ENCODE data around the gene FGF3.

Gene FGF3

DNA sequence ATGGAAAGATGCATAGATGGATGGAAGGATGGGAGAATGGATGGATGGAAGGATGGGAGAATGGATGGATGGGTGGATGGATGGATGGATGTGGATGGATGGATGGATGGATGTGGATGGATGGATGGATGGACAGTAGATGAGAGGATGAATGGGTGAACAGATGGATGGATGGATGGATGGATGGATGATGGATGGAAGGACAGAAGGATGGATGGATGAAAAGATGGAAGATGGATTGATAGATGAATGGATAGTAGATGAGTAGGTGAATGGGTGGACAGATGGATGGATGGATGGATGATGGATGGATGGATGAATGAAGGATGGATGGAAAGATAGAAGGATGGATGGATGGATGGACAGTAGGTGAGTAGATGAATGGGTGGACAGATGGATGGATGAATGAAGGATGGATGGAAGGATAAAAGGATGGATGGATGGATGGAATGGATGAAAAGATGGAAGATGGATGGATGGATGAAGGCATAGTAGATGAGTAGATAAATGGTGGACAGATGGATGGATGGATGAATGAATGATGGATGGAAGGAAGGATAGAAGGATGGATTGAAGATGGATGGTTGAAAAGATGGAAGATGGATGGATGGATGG lies 15.5 kb downstream of the FGF3 start:
- no peak for DNase-seq (ENCODE audit: low spot score)

DNA sequence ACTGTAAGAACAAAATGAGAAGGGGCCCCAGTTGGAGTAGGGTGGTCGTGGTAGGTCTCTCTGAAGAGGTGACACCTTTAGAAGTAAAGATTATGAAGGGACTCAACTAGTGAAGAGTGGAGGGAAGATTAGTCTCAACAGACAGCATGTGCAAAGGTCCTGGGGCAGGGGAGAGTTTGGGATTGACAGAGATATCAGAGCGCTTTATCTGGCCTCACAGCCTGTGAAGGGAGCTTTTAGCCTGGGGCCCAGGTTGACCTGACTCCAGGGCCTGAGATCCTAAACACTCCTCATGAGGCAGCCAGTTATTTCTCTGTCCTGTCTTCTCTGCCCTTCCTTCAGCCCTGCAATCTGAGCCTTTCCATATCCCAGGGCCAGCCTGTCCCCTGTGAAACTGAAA lies 16.2 kb downstream of the FGF3 start:
- no peak for DNase-seq (ENCODE audit: low spot score)

DNA sequence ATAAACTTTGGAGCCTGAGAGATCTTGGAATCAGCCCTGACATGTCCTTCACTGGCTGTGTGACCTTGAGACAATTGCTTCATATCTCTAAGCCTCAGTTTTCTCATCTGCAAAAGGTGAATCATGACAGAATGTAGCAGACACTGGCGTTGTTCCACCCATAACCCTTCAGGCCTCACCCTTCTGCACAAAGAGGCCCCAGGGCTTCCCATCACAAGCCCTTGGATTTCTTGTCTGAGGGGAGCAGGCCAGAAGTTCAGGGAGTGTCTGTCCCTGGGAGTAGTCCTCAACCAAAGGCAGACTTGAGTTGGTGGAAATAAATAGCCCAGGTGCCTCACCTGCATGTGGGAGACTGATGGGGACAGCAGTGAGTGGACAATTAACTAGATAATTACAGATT lies 16.6 kb downstream of the FGF3 start:
- no peak for DNase-seq (ENCODE audit: low spot score)

DNA sequence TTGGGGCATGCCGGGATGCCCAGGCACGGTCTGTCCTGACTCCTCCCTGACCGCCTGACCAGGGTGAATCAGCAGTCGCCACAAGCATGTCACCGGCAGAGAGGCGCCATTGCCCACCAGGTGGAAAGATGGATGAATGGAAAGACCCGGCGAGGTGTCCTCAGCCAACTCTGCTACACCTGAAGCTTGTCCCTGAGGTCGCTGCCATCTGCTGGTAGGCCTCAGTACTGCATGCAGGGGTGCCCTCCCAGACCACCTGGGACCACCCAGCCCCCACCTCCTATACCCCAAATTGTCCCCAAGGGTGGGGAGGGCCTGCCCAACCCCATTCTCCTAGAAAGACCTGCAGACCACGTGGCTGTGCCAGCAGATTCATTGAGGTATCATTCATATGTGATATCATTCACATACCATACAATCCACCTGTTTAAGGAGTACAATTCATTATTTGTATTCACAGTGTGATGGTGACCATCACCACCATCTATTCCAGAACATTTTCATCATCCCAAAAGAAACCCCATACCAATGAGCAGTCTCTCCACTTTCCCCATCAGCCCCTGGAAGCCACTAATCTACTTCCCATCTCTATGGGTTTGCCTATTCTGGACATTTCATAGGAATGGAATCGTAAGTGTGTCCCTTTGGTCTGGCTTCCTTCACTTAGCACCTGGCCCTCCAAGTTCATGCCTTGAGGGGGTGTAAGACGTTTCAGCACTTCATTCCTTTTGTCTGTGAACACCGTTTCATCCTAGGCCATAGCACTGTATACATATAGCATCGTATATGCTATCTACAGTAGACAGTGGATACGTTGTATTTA lies 17.5 kb downstream of the FGF3 start:
- DNase-seq (ENCODE audit: low spot score): no peak

DNA sequence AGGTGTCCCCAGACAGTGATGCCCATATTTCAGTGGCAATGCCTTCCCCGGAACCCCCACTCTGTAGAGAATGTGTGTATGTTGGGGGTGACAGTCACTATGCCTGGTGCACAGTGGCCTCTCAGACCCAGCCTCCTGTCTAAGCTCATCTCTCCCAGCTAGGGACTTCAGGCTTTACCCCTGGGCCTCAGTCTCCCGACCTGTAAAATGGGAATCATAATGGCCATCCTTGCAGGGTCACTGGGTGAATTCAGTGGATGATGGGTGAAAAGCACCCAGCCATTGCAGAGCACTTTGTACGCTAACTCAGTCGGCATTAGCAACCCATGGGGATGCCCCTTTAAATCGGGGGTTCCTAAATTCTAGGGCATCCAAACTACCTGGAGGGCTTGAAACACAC lies 18.9 kb downstream of the FGF3 start:
- DNase-seq (ENCODE audit: low spot score): no peak

DNA sequence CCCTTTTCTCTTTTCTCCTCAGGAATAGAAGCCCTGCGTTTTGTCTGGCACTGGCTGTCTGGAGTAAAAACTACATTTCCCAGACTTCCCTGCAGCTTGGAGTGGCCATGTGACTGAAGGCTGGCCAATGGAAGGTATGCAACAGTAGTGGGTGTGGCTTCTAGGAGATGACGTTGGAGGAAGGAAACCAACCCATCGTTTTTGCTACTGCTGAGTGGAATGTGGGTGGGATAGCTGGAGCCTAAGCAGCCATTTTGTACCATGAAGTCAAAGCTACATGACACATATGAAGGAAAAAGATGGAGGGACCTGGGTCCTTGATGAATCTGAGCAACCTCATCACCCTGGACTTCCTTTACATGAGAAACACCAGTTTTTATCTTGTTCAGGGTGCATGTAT lies 19.6 kb downstream of the FGF3 start:
- no peak for DNase-seq (ENCODE audit: low spot score)

DNA sequence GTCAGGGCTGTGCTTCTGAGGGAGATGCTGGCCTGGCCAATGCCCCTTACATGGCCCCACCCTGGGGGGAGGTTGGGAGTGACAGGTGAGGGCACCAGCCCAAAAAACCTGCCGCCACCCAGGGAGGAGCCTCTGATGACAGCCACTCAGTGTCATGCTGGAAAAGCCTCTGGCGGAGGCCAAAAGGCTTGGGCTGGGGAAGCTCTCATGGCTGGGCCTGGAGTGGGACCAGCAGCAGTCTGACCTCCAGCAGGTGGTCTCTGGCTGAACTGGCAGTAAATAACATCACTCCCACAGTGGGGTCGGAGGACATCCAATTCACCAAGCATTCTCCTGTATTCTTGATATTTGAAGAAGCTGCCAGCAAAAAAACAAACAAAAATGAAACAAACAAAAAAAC lies 20.1 kb downstream of the FGF3 start:
- DNase-seq (ENCODE audit: low spot score): no peak

DNA sequence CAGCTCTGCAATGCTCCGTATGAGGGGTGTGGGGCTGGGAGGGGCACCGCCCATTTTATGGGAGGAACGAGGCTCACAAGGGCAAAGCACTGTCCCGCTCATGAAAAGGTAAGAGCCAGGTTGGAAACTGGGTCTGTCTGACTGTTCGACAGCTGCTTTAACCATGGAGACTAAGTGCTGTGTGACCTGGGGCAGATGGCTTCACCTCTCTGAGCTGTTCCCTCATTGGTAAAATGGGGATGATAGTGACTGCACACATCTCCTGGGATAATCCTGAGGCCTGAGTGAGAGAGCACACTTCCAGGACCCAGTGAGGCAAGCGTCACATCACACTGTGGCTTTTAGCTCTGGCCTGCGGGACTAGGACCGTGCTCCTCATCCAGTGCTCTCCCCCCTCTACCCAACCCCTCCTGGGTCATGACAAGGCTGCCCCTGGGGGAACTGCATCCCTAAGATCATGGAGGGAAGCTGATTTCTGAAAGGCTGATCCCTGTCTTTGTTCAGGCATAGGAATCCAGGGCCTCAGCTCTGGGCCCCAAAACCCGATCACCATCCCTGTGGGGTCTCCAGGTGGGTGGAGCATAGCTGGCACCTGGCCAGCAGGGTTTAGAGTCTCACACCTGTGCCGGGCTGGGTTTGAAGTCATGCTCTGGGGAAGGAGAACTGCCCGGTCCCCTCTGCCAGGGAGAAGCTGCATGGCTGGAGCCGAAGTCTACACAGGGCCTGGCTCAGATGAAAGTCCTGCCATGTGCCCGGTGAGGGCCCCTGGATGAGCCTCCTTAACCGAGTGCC lies 21.3 kb downstream of the FGF3 start:
- DNase-seq (ENCODE audit: low spot score): no peak

DNA sequence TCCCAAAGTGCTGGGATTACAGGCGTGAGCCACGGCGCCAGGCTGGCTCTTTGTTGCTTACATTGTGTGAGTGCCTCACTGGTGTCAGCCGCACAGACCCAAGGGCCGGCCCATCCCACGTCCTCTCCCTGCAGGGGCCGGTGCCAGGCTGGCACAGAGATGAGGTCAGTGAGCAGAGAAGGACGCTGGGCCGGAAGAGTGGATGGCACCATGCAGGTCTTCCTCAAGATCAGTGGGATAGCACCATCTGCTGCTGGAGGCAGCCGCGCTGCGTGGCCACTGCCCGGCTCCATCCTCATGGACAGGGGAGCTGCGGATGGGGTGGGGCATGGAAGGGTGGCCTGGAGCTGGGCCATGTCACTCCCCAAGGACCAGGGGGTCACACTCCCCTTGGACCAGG lies 22.1 kb downstream of the FGF3 start:
- no peak for DNase-seq (ENCODE audit: low spot score)

DNA sequence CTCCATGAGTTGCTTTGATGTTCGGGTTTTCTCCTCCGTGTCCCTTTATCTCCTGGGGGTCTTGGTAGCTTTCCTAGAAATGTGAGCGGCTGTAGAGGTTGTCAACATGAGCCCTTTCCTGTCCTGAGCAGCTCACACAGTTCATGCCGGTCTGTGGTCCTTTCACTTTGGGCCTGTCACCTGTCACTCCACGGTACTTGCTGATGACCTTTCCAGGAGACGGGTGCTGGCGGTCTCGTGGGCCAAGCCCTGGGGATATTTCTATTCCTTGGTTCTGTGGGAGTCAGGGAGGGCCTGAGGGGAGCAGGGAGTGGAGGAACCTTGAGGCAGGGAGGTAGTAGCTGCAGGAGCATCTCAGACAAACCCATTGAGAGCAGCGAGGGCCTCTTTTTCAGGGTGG lies 23.2 kb downstream of the FGF3 start:
- DNase-seq (ENCODE audit: low spot score): no peak

DNA sequence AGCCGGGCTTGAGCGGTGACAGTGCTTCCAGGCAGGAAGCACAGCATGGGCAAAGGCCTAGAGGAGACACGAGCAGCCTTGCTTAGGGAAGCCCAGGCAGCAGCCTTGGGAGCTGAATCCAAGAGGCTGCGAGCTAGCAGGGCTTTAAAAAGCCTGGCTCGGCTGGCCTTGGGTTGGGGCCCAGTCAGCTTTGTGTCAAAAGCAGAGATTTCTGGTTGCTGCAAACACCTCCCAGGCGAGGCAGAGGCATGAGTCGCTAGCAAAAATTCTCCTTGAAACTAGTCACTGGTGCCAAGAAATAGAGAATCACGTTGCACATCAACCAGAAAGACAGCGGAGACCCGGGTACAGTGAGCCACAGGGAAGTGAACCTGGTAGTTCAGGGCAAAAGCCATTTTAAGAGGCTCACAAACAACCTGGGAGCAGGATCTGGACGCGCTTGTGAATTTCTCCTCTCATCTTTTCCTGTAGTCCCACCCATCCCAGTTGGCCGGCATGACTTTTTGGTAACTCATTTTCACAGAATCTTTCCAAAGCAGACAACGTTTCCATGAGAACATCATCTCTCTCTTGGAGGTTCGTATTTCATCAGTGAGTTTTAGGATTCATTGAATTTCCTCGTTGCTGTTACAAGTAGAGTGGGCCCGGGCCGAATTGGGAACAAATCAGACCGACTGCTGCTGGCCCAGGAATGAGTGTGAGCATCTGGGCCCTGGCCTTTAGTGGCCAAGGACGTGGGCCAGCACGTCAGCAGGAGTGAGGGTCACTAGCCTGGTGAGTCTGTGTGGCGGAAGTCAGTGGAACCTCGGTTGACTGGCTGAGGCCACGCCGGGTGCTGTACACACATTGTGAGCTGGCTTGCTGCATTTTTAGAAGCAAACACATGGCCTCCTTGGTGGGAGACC lies 27.7 kb downstream of the FGF3 start:
- no peak for DNase-seq (ENCODE audit: low spot score)

DNA sequence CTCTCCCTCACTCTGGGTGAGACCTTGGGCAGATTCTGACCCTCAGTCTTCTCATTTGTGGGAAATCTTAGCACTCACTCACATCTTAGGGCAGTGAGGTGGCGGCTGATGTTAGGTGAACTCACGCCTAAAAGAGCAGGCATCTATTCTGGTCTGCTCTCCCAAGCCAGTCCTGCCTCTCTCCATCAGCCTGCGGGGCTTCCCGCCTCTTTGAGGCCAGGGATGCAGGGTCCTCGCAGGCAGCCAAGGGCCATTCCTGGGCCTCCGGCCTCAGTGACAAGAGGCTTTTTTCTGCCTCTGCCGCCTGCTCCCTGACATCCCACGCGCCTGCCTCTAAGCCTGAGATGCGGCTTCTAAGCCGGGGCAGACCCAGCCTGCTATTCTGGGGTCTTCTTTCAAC lies 30.3 kb downstream of the FGF3 start:
- DNase-seq (ENCODE audit: low spot score): no peak

DNA sequence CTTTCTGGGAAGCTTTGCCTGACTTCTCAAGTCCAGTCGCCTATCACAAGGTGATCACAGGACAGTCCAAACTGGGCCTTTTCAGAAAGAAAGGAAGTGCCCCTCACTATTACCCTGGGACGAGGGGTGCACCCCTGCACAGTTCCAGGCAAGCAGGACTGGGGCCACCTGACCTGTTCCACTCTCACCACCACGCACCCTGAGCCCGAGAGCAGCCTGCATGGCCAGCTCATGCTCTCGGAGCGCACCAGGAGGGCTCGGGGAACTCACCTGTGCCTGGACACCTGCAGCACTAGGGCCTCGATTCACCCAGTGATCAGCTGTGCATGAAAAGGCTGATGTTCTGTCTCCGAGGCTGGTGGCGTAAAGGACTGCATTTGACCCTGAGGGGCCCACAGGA lies 31.3 kb downstream of the FGF3 start:
- no peak for DNase-seq (ENCODE audit: low spot score)

DNA sequence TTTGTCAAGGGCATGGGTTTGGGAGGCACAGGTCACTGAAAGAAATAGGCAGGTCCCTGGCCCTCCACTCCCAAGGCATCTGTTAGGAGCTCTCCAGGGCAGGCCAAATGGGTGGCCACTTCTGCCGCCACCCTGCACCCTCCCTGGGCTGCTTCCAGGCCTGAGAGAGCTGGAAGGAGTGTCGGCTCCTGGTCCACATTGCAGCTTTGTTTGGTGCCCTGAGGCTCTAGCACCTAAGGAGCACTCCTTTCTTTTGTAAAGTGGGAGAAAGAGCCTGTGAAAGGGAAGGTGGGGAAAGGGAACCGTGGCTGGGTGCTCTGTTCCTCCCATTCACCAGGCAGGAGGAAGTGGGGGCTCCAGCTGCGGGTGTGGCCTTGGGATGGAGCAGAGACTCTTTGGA lies 31.8 kb downstream of the FGF3 start:
- no peak for DNase-seq (ENCODE audit: low spot score)

DNA sequence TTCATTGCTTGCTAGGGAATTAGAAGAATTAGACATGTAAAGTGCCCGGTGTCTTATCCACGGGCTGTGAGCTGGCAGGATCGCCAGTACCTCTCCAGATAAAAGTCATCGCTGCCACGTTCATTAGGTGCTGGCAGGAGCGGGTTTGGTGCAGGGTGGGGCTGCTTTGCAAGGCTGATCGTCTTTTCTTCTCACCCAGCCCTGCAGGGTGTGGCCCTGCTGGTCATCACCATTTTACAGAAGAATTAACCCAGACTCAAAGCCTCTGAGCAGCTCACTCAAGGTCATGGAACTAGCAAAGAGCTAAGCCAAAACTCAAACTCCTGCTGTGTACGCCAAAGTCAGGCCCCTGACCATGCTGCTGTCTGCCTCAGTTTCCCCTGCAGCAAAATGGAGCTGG lies 38.0 kb downstream of the FGF3 start:
- DNase-seq (ENCODE audit: low spot score): no peak

DNA sequence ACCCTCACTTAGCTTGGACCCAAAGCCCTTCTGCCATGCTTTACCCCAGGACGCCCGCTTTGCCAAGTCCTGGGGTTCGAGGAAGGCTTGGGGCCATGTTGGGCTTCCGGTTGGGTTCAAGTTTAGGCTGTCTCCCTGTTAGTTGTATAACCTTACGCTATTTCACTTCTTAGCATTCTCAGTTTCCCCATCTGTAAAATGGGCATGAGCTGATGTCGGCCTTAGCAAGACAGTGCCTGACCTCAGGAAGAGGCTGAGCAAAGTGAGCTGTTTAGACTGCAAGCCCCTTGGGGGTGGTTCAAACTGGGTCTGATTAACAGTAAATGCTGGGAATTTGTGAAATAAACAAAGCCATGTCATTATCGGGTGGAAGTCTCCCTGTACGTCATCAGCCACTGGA lies 40.8 kb downstream of the FGF3 start:
- DNase-seq (ENCODE audit: low spot score): no peak

DNA sequence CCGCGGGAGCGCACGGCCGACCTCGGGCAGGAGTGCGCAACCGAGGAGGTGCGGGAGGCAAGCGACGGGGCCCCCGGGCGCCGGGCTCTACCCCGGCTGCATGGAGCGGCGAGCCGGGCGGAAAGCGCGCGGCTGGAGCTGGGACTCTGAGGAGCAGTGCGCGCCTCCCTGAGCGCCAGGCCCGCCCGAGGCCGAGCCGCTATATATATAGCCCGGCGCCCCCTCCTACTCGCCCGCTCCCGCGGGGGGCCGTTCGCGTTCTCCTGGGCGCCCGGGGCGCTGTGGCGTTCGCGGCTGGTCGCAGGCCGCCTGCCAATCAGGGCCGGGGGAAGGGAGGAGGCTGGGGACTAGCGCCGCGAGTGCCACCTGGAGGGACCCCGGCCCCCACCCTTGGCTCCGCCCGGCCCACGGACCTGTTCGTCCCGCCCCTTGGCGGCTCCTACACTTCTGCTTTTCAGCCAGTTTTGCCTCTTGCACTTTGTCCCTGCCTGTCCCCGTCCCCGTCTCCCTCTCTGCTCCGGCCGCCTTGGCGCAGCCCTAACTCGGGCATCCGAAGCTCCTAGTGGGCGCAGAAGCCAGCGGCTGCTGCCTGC lies 44.0 kb downstream of the FGF3 start, which contains the start of gene FGF4:
TSS of gene FGF4 (minus strand) at position 179 of the 593 bp plus-strand sequence. CDS start 257 bp downstream, outside the sequence.
- no peak for DNase-seq (ENCODE audit: low spot score)

DNA sequence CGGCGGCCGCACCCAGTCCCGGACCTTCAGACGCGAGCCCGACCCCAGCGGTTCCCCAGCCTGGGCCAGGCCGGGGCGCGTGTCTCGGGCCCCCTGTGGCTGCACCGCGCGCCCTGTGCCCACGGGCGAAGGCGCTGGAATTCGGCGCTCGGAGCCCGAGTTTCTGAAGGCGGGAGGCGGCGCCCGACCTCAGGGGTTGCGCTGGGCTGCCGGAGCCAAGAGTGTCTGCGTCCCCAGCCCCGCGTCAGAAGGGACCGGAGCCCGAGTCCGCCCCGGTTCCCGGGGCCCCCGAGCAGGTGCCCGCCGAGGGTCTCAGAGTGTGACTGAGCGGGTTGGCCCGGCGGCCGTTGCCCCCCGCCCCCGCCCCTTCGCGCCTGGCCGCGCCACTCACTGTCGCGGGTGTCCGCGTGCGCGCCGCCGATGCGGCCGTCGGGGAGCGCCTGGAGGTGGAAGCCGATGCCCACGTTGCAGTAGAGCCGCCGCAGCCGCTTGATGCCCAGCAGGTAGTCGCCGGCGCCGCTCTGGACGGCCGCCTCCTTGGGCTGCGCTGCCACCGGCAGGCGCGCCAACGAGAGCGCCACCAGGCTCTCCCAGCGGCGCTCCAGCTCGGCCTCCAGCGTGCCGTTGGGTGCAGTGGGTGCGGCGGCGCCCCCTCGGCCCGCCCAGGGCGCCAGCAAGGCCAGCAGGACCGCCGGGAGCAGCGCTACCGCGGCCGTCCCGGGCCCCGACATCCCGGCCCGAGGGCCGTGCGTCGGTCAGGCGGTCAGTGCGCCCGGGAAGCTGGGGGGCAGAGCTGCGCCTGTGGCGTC lies 44.7 kb downstream of the FGF3 start:
- DNase-seq (ENCODE audit: low spot score): no peak

DNA sequence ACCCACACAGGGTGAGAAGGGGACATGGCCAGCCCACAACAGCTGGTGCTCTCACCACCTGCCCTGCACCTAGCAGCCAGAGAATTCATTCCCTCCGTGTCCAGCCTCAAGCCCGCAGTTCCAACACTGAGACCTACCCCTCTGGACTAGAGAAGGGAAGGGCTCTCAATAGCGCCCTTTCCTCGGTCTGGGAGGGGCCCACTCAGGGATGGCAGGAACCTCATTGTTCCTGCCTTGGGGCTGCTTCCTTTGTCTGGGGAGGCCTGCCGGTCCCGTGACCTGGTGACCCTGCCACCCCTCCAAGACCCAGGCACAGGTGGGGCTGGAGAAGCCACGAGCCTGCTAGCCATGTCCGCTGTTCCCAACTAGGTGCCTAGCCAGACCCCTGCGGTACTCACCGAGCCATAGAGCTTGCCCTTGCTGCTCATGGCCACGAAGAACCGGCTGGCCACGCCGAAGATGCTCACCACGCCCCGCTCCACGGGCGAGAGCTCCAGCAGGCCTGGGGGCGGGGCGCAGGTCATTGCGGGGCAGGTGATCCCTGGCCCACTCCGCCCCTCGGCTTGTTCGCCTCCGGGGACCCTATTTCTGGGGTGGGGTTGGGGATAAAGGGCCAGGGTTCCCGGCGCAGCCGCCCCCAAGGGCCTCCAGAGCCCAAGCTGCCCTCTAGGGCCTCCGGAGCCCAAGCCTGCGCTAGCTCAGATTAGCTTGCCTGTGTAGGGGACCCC lies 45.4 kb downstream of the FGF3 start:
- no peak for DNase-seq (ENCODE audit: low spot score)

DNA sequence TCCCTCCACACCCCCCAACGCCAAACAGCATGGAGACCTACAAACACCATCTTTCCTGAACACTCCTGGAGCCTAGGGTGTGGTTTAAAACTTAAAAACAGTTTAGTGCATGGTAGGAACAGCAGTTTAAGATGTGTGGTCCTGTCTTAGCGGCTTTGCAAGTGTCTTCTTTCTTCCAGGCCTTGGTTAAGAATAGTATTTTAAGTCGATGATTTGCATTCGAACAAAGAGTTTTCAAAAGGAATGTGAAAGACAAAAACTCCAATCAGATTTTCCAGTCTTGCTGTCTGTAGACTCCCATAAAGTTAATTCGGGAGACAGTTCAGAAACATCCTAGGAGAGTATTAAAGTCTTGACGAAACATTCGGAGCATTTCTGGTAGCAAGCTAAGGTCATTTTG lies 47.8 kb downstream of the FGF3 start:
- DNase-seq (ENCODE audit: low spot score): no peak

Data from CD4-positive, alpha-beta T cell treated with Interleukin-15 for 4 hours (primary cell).